ENCODE results near the gene PRSS36.

PRSS36 gene

DNA sequence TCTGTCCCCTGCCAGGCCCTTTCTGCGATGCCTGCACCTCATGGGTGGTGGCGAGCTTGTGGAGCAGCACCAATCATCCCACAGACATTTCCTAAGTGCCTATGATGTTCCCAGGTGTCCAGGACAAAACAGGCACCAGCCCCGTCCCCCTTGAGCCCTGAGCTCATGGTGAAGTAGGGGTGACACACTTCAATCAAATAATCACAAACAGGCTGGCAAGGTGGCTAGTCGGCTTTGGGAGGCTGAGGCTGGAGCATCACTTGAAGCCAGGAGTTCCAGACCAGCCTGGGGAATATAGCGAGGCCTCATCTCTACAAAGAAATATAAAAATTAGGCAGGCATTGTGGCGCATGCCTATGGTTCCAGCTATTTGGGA, 13.6 kb downstream of the PRSS36 start:
- H3K4me3 ChIP-seq (ENCODE audit: low read length) = no peak overlapping the region
- TF ChIP-seq, protein P1, sequence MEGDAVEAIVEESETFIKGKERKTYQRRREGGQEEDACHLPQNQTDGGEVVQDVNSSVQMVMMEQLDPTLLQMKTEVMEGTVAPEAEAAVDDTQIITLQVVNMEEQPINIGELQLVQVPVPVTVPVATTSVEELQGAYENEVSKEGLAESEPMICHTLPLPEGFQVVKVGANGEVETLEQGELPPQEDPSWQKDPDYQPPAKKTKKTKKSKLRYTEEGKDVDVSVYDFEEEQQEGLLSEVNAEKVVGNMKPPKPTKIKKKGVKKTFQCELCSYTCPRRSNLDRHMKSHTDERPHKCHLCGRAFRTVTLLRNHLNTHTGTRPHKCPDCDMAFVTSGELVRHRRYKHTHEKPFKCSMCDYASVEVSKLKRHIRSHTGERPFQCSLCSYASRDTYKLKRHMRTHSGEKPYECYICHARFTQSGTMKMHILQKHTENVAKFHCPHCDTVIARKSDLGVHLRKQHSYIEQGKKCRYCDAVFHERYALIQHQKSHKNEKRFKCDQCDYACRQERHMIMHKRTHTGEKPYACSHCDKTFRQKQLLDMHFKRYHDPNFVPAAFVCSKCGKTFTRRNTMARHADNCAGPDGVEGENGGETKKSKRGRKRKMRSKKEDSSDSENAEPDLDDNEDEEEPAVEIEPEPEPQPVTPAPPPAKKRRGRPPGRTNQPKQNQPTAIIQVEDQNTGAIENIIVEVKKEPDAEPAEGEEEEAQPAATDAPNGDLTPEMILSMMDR (conservative IDR thresholded peaks at IDR 0.05; ENCODE audit: low read length) = no peak
- no peak for DNase-seq (ENCODE audit: low read depth)

DNA sequence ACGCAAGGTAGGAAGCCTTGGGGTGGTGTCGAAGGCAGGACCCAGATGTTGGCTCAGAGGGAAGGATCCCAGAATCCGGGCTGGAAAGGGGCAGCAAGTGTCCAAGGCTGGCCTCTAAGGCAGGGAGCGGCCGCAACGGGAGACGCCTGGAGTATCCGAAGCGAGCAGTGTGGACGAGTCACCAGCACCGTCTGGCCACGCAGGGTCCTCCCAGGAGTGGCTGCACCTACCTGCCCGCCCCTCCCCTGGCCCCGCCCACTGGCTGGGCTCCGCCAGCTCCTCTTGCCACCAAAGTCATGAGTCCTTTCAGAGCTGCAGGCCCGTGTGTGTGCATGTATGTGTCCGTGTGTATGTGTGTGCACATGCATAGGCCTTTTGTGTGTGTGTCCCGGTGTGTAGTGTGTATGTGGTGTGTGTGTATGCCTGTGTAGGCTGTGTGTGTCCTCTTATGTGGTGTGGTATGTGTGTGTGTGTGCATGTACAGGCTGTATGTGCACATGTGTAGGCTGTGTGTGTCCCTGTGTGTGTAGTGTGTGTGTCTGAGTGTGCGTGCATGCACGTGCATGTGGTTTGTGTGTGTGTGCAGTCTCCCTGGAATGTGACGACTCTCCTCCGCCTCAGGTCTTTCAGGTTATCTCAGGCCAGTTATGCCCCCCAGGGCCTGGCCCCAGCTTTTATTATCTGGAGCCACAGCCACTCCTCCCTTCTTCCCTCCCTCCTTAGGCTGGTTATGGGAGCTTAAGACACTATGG, 14.2 kb downstream of the PRSS36 start, which contains the start of gene PRSS8:
TSS of gene PRSS8 (minus strand) at position 193 of the 752 bp plus-strand sequence. CDS start 229 bp downstream, outside the sequence.
- DNase-seq (ENCODE audit: low read depth) = no peak
- no peak within 1 kb of the TSS for H3K4me3 ChIP-seq (ENCODE audit: low read length)
- TF ChIP-seq, protein P1 (conservative IDR thresholded peaks at IDR 0.05; ENCODE audit: low read length) = no peak

DNA sequence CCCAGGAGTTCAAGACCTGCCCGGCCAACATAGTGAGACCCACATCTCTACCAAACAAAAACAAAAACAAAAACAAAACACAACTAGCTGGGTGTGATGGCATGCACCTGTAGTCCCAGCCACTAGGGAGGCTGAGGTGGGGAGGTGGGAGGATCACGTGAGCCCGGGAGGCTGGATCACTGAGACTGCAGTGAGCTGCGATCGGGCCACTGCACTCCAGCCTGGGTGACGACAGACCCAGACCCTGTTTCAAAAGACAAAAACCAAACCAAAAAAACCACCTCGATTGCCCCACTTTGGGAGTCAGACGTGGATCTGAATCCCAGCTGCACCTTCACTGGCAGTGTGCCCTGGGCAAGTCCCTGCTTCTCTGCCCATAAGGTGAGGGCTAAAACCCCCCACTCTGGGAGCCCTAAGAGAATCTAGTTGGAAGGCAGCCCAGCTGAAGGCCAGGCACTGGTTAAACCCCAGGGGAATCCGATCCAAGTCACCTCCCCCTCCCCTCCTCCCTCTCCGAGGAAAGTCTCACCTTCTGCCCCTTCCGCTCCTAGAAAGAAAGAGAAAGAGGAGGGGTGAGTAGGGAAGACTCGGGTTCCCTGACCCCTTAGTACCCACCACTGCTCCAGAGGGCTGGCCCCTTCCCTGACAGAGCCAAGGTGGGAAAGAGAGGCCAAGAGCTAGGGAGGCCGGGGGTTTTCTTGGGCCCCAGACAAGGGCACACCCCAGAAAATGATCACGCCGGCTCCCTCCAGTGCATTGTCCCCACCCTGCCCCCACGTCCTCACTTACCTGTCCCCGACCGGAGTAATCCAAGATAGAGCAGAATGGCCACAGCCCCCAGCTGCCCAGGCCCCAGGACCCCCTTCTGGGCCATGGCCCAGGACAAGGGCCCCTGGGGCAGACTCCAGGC, 15.0 kb downstream of the PRSS36 start:
- peak; percentile 9 for DNase-seq (ENCODE audit: low read depth)
- no peak overlapping the region for H3K4me3 ChIP-seq (ENCODE audit: low read length)
- TF ChIP-seq, protein P1 (conservative IDR thresholded peaks at IDR 0.05; ENCODE audit: low read length) = no peak

DNA sequence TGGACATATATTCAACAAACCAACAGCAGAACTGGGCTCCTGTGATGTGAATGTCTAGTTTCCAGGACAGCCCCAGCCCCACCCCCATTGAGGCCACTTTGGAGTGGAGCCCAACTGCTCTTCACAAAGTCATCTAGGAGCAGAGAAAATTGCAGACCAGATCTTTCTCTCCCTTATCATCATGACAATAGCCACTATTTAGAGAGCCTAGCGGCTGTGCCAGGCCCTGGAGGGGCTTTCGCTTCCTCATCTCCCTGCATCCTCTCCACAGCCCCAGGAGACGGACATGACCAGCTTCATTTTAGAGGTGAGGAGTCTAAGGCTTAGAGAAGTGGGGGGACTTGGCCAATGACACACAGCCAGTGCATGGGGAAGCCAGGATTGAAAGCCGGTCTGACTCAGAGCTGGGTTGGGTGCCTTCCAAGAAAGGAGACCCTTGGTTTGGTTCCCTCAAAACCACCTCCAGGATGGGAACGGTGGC, 15.7 kb downstream of the PRSS36 start:
- no peak overlapping the region for H3K4me3 ChIP-seq (ENCODE audit: low read length)
- no peak for DNase-seq (ENCODE audit: low read depth)
- TF ChIP-seq, protein P1 (conservative IDR thresholded peaks at IDR 0.05; ENCODE audit: low read length) = no peak

DNA sequence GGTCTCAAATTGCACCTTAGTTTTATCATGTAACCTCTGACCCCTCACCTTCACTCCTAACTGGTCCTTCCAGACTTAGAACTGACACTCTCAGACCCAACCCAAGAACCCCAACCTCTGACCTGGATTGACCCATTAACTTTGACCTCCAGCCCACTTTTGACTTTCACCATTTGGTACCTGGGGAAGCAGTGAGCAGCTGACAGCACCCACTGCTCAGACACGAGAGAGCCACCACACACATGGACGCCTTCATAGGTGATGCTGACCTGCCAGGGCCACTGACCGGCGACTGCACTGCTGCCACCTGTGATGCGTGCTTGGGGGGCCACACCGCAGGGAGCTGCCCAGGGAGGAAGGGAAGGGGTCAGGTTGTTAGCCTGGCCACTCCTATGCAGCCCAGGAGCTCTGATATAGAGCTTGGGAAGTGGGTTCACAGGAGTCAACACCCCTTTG, 16.8 kb downstream of the PRSS36 start:
- TF ChIP-seq, protein P1 (conservative IDR thresholded peaks at IDR 0.05; ENCODE audit: low read length) = no peak
- no peak for DNase-seq (ENCODE audit: low read depth)
- H3K4me3 ChIP-seq (ENCODE audit: low read length) = no peak overlapping the region

DNA sequence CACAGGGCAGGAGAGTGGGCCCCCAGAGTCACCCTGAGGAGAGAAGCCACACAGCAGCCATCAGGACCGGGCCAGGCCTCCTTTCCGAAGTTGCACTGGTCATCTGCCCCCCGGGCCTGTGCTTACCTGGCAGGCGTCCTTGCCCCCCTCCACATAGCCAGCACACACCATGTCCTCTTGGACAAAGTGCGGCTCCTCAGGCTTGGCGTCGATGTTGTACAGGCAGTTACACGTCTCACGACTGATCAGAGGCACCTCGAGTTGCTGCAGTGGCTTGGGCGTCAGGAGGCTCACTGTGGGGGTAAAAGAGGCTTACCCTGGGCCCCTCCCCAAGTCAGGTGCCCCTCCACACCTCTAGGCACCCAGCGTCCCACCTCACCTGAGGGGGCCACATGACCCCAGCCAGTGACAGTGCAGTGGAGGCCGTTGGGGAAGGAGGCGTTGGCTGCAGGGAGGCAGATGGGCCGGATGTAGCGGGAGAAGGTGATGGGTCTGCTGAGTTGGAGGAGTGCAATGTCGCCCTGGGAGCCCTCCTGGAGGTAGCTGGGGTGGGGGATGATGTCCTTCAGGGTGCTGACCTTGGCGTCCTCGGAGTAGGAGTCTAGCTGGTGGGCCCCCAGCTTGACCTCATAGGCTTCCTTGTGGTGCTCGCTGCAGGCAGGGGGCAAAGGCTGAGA, 17.4 kb downstream of the PRSS36 start:
- H3K4me3 ChIP-seq (ENCODE audit: low read length) = no peak overlapping the region
- no peak for DNase-seq (ENCODE audit: low read depth)
- TF ChIP-seq, protein P1 (conservative IDR thresholded peaks at IDR 0.05; ENCODE audit: low read length) = no peak

Measured in AG10803 (cell line).